Measurements from ENCODE around the gene IARS1.
A peak's percentile ranks its signal among the peaks of the same experiment; 100 is the strongest.

Gene IARS1

DNA sequence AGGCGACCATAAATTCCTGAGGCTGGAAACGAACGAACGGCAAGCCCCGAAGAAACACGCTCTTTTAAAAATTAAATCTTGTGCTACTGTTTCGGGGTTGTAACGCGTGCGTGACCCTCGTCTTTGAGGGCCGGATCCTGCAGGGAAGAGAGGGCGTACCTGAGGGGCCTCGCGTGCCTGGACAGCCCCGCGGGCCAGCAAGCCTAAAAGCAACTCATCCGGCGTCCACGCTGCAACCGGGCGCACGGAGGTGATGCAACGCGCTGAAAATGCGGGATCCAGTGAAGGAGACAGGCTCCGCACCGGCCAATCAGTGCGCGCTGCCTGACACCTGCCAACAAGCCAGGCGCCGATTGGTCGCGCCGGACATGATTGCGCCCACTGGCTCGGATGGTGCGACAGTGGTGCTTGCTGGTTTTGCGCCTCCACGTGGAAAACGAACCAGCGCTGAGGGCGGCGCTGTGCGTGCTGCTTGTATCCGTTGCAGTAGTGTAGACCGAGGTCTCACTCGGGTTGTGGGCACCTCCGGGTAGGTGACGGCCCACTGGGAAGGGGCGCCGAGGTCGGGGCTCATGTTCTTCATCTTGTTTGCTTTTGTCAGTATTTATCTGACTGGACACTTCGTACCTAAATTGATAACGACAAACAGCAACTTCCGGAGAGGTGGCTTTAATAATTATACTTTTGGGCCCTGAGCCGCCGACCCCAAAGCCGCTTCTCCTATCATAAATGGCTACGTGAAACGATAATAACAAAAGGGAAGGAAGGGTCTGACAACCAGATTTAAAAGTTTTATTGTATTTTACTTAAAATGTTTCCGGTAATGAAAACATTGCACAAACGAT, at the start of gene IARS1:
Gene IARS1, minus strand, starts transcription at position 246 of the 845 bp plus-strand sequence. CDS start 4,278 bp downstream, outside the sequence.
- peak; percentile 96 for DNase-seq

DNA sequence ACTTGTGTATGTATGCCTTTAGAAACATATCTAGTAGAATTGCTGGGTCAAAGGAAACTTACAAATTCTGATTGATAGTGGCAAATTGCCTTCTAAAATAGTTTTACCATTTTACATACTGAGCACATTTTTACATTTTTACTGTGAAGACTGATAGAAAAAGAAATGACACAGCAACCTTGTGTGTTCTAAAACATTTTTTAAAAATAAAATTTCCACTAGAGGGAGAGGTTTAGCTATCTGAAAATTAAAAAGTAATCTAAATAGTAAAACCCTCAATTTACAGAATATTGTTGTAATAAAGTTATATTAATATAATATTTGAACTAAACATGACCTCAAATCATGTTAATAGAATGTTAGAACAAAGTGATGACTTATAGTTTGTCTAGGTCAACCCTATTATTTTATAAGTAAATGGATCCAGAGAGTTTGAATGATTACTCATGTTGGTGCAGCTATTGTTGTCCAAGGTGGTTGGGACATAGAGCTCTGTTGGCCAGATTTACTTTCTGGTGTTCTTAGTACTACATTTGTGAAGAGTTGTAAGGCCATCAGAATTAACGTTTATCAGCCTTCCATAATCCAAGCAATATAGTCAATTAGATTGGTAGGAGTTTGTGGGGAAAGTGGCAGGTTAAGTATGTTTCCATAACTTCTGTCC, 49.5 kb upstream of the IARS1 start:
- no peak for DNase-seq

DNA sequence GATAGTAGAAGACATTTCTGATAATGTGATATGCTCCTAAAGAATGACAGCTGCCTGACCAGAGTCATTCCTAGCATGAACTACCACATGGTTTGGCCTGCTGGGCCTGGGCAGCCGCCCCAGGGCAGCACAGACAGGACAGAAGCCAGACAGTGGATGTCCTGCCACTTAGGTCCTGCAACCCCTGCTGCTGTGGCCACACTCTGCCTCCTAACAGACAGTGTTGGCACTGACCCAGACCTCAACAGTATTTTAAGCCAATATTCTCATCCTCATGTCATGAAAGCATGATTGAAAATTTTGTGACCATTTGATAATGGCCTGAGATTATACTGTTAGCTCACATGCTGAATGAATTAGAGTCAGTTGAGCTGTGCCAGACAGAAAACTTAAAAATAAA, 48.1 kb upstream of the IARS1 start:
- DNase-seq: no peak

DNA sequence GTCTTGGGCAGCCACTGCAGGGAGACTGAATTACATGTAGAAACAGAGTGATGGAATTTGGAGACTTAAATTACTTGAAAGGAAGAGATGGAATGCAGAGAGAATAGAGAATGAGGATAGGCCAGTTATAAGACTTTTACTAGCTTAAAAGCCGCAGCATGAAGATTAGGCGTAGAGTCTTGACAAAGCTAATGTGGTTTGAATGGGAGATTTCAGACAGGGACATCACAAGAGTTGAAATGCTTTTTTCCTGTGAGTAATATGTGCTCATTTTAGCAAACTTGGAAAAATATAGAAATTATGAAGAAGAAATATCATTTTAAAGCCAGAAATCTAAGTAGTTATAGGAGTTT, 39.8 kb upstream of the IARS1 start:
- no peak for DNase-seq

DNA sequence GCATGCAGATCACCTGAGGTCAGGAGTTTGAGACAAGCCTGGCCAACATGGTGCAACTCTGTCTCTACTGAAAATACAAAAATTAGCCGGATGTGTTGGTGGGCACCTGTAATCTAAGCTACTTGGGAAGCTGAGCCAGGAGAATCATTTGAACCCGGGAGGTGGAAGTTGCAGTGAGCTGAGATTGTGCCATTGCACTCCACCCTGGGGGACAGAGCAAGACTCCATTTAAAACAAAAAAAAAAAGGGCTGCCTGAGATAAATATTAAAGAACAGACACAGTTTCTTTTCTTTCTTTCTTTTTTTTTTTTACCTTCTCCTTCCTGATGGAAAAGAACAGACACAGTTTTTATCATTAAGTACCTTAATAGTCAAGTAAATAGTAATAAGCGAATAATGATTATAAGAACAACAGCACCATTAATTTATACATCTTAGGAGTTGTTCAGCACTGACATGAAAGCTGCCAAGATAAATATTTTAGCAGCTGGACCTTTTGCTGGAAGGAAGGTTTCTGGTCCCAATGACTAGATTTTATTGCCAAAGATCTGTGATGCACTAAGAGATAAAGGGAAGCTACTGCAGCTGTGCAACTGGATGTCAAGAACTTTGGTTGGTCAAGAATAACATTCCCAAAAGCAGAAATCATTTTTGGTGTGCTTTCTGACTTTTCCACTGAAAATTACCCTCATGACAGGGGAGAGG, 39.2 kb upstream of the IARS1 start:
- DNase-seq: no peak

DNA sequence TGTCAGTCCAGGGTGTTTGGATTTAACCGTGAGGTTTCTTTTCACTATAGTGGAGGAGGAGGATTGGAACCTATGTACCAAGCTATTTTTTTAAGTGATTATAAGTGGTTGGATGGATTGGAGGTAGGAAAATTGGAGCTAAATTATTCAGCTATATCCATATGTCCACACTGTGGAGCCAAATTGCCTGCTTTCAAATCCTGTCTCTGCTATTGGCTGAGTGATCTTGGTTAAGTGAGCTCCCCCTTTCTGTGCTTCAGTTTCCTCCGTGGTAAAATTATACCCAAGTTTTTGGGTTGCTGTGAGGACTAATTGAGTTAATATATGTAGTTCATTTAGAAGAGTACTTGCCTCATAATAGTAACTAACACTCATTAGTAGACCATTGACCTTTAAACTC, 34.7 kb upstream of the IARS1 start:
- DNase-seq: no peak

DNA sequence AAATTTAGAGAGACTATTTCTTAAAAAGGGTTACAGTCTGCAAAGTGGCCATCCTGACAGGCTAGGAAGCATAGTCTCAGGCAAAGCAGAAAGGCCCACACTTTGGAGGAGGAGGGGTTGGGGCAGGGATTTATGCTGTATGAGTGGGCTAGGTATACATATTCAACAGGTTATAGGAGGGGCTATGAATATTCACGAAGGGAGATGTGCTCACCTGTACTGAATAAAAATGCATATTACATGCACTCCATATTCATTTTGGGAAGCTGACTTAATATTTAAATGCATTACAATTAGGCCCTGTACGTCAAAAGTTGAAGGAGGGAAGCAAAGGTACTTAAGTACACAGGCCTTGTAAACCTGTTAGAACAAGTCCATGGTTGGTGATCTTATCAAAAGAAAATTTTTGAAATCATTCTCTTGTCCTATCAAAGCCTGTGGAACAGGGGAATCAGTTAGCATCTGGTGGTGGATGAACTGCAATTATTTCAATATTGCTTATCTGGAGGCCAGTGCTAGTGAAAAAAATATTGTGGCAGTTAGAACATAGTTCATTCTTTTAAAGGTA, 33.9 kb upstream of the IARS1 start:
- no peak for DNase-seq

DNA sequence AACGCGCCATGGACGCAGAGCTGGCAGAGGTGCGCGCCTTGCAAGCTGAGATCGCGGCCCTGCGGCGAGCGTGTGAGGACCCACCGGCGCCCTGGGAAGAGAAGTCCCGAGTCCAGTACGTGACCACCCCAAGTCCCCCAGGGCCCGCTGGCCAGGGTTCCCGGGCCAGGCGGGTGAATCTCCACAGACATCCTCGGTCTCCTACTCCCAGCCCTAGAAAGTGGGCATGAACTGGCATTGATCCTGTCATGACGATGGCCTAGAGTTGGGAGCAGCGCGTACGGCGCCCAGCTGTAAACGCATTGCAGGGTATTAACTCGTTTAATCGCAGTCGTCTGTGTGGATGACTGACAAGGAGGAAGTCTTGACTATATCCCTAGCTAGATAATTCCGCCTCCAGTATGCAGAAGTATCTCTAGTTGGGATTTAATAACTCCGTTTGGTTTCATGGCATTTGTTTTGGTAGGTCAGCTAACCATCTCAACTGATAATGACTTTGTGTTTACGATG, 32.5 kb upstream of the IARS1 start:
- DNase-seq: no peak

DNA sequence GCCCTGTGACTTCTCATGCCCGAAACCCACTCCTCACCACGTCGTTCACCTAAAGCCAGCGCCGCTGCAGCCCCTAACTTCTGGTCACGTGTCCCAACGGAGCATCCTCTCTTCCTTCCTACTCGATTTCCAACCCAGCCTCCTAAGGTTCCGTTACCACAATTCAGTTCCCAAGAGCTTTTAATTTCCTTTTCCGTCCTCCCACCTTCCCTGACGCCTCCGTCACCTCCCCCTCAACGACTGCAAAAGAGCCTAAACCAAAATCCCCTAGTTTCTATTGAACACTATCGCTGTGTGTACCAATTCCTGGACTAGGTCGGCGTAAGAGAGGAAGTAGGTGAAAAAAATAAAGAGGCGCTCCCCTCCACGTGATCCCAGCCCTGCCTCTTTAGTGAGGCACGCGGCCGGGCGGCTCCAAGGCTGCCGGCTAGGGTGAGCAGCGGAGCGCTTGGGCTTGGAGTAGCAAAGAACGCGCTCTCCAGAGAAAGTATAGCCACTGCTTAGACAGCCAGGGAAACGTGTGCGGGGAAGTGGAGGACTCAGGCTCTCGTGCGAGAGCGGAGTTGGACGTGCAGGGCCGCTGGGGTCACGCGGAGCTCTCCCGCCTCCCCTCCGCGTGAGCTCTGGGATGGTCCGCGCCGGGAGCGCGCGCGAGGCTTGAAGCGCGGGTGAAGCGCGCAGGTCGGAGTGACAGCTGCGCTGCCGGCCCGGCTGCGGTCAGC, 31.9 kb upstream of the IARS1 start, which contains the start of the genes CENPP and NOL8:
Gene CENPP, plus strand, starts transcription at position 685 of the 722 bp plus-strand sequence.
Gene NOL8, minus strand, starts transcription at position 82 of the 722 bp plus-strand sequence. CDS start 1,189 bp downstream, outside the sequence.
- DNase-seq: peak; percentile 90

DNA sequence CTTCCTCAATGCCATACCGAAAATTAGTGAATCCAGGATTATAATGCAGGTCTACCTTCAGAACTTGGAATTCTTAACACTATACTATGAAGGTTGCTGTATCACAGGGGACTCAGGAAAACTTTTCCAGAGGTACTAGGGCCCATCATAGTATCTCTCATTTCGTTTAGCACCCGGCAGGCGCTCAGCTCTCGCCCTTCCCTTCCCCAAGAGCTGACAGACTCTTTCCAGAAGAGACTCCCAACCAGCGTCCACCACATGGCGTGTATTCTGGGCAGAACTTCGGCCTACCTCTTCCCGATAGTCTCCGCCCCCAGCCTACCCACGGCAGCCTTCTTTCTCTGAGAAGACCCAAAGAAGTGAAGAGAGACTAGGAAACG, 31.4 kb upstream of the IARS1 start:
- DNase-seq: no peak

DNA sequence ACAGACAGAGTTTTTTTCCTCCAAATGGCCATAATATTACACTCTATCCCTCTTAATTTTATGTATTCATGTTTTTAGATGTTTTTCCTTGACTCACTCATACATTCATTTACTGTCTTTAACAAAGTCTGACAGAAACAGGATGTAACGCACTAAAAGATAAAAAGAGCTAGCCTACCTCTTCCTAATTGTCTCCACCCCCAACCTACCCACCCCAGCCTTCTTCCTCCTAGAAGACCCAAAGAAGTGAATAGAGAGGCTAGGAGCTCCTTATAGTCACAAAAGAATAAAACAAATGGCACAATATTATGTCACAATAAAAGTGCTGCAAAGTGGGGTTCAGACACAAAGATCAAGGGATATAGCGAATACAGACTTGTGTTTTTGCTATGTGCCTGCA, 30.9 kb upstream of the IARS1 start:
- no peak for DNase-seq

DNA sequence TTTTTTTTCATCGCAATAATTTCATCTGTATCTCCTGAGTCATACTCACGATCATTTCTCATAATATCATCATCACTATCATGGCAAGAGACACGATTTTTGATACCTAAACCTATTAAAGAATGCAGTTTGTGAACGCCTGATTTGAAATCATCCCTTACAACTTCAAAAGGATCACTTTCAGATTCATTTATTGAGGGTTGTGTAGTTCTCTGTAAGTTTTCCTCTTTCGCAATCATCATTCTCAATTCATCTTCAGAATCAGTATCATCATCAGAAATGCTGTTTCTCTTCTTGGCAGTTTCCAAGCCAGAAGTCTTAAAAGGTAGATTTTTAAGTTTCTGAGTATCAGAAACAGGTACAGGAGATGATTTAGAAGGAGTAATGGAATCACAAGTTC, 22.0 kb upstream of the IARS1 start:
- DNase-seq: no peak

DNA sequence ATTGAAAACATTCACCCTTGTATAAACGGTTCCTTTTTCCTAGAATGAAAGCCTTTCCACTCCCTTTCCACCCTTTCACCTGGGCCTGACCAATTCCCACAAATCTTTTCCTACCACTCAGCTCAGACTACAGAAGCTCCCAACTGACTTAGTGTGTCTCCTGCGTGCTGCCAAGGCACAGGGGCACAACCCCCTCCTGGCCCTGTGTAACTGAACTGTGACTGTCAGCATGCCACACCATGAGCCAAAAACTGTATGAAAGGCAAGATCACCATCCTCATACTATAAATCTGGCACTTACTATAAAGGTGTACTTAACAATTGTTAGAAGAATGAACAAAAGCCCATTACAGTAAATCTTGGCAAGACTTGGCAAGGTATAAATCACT, 20.1 kb upstream of the IARS1 start:
- DNase-seq: no peak

DNA sequence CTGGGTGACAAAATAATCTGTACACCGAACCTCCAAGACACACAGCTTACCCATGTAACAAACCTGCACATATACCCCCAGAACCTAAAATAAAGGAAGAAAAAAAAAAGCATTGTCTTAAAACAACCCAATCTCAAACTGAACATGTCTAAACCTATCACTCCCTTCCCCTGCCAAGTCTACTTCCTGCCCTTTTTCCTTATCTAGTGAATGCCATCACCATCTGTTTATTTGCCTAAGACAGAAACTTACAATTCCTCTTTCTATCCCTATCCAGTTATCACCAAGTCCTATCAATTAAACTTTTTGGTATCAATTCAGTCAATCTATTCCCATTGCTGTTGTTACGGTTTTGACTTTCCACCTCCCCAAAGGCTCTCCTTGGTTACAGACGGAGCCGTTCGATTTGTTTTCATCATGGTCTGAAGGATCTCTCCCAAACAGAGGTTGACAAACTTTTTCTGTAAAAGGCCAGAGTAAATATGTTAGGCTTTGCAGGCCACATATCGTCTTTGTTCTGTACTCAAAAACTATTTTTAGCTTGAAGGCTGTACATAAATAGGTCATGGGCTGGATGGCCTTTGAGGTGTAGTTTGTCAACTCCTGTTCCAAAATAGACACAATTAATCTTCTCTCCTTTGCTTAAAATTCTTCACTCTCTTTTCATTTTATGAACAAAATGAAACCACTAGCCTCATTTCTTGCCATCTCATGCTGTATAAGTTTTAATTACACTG, 19.6 kb upstream of the IARS1 start:
- no peak for DNase-seq

DNA sequence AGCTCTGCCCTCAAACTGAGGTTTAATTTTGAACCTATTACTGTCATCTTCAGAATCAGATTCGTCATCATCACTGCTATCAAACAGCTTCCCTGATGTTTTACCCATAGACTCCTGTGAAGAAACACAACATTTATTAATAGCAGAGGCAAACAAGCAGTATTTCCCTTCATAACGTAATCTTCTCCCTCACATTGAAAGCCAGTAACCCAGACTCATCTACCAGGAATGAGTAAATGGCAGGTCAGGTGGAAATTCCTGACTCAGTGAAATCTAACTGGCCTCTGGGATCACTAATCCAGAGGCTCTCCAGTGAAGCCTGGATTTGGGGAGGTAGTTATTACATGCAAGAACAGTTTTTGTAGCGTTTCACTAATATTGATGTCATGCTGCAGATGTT, 17.1 kb upstream of the IARS1 start:
- DNase-seq: no peak

DNA sequence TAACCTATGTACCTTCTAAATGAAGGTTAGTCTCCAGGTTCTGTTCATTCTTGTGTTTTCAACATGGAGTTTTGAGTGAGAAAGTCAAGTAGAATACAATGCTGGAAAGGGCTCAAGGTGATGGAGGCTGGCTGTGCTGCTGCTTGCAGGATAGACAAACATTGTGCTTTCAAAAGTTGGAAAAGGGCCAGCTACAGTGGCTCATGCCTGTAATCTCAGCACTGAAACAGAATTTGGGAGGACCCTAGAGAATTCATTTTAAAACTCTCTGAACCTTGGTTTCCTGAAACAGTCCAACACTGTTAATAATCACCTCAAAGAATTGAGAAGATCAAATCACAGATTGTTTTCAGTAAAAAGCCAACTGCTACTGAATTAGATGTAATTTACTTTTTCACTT, 15.4 kb upstream of the IARS1 start:
- DNase-seq: no peak

DNA sequence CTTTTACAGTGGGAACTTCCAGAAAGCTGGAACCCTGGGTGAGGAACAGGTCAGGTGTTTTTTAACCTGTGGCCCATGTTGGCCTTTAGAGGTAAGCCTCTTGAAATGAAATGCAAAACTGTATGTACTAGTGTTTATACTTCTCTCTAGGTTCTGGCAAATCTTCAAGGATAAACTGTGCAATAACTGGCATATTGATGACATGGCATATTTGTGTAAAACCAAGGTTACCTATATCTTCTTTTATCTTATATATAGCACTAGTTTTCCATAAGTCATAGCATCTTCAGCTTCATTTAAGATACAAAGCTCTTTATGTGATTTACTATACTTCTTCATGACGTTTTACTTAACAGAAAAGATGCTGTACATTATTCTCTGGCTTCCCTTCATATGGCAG, 7.4 kb upstream of the IARS1 start:
- DNase-seq: no peak

DNA sequence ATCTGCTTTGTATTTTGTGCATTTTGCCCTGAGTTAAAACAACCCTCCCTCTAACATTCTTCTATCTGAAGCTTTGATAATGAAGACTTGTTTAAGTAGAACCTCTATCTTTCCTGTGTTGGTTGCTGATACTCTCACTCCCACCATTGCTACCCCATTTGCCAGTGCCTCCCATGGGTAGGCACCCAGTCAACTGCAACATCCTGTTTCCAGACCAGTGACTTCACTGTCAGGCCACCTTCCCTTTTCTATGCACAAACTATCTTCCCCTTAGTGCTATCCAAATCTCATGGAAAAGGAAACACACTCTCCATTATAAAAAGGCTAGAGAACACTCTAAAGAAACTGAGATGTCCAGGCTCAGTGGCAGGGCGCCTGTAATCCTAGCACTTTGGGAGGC, 5.6 kb upstream of the IARS1 start:
- no peak for DNase-seq

DNA sequence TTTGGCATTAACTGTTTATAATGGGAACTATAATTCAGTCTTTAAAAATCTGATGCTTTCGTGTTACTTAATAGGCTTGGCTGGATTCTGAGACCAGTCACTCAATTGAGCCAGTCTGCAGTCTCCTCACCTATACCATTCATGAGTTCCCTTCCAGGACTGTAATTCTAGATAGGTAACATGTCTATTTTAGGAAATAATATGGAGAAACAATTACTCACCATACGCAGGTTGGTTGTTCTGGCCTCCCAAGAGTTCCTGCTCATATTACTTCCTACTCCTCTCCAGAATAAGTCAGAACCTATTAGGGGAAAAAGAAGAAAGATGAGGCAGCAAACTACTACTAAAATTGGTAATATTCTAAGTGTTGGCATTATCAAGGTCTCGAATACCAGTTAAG, 4.5 kb upstream of the IARS1 start:
- DNase-seq: no peak

DNA sequence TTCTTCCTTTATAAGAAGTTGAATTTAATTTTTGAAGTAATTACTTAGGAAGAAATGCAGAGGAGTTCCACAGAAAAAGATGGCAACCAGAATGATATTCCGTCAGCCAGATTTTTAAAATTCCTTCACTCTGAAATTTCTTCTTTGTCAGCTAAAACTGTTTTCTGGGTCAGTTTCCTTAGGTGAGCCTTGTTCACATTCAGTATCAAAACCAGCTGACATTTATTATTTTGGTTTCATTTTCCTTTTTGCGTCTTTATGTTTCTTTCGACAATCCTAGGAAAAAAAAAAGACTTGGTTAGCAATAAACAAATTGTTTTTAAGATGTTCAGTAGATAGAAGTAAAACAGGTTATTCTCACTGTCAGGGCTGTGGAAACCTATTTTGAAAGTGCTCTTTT, 4.1 kb upstream of the IARS1 start:
- peak; percentile 15 for DNase-seq

DNA sequence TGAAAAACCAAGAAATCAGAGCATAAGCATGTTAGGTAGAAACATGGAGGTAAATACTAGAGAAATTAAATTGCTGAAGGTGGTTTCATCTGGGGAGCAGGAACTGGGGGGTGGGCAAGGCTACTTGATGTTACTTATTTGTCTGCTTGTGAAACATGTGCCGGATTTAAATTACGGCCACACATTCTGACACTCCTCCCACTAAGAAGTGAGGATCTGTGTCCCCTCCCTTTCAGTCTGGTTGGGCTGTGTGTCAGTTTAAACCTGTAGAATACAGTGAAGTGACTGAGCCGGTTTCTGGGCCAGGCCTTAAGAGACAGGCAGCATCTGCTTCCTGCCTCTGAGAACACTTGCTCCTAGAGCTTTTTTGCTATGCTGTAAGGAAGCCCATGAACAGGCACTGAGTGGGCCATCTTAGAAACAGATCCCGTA, 2.3 kb upstream of the IARS1 start:
- DNase-seq: no peak
